Spleen (tissue), 11 donors: ENCODE results near the gene ATOH1. TPM values are rescaled to one million over a fixed set of nuclear protein-coding genes. Genes with fewer than 3 reads are reported as not detected.

Source experiments
- DNase-seq: peaks from one replicate; pipeline ENCODE4 v3.0.0-alpha.2; 2020
- H3K27ac ChIP-seq, 8 donors: fragments of 200-600 bp; sonication (generic) in 7 of 8; 1 replicate in 4 of 8; 2 replicates in 4 of 8; pipeline versions ENCODE4 v1.5.0 to v1.8.0; 2016 to 2021; ENCODE audit warnings: inconsistent platforms in 4 of 8, mild to moderate bottlenecking in 4 of 8, moderate library complexity in 1 of 8
- H3K27me3 ChIP-seq, 7 donors: fragments of 200-600 bp; sonication (generic) in 6 of 7; replicated peaks in 1 of 7; 1 replicate in 4 of 7; 2 replicates in 3 of 7; pipeline versions ENCODE4 v1.5.0 to v1.8.0; 2016 to 2021; ENCODE audit warnings: inconsistent platforms in 3 of 7, mild to moderate bottlenecking in 1 of 7
- H3K36me3 ChIP-seq, 6 donors: fragments of 200-600 bp; sonication (generic) in 5 of 6; 1 replicate in 4 of 6; 2 replicates in 2 of 6; pipeline versions ENCODE4 v1.5.0 to v1.8.0; 2016 to 2021; ENCODE audit warnings: inconsistent platforms in 2 of 6
- H3K4me1 ChIP-seq, 6 donors: fragments of 200-600 bp; sonication (generic) in 5 of 6; 1 replicate in 3 of 6; 2 replicates in 3 of 6; pipeline versions ENCODE4 v1.5.0 to v1.8.0; 2016 to 2021; ENCODE audit warnings: inconsistent platforms in 3 of 6
- H3K4me3 ChIP-seq, 8 donors: fragments of 200-600 bp; sonication (generic) in 7 of 8; 1 replicate in 4 of 8; 2 replicates in 4 of 8; pipeline versions ENCODE4 v1.5.0 to v1.8.0; 2016 to 2021; ENCODE audit warnings: inconsistent platforms in 4 of 8, mild to moderate bottlenecking in 4 of 8, moderate library complexity in 2 of 8
- H3K9me3 ChIP-seq, 8 donors: fragments of 200-600 bp; sonication (generic) in 7 of 8; 1 replicate in 4 of 8; 2 replicates in 4 of 8; pipeline versions ENCODE4 v1.5.0 to v1.8.0; 2016 to 2021; ENCODE audit warnings: inconsistent platforms in 4 of 8
- POLR2A ChIP-seq, 3 donors: fragments of 450-650 bp; IDR thresholded peaks; one replicate each; pipeline ENCODE4 v1.5.1; 2017; ENCODE audit warnings: antibody characterized with exemption in 3 of 3, mild to moderate bottlenecking in 1 of 3
- POLR2AphosphoS5 ChIP-seq, 3 donors: sonication (generic); formaldehyde crosslinking; IDR thresholded peaks; one replicate each; pipeline ENCODE4 v1.5.1; 2017; ENCODE audit warnings: antibody characterized with exemption in 3 of 3
- WGBS, 5 donors: extraction: QIAGEN DNeasy Blood & Tissue Kit in 3 of 5; methylation state at CpG; one replicate each; pipeline versions ENCODE4 v1.1.5 to v1.1.7; 2013 to 2018; 5-methylcytosine and 5-hydroxymethylcytosine counted together
- intact Hi-C: fragments of 100-400 bp; cut with DNase I; formaldehyde crosslinking; loops from one replicate; pipeline ENCODE4 v1.15.0; 2023; ENCODE audit warnings: low total_unique reads
- polyA plus RNA-seq, 3 donors: library from polyadenylated mRNA; stranded (reverse); fragments of 200-250 nt; gene quantifications; one replicate each; pipeline ENCODE4 v1.2.1, GENCODE V29; 2013
- total RNA-seq, 7 donors: library from RNA; depleted of rRNA in 3 of 7; stranded (reverse); fragments of >200 nt in 3 of 7; fragmentation: NEBNext Ultra II Directional in 4 of 7; extraction: Animal tissue kit (Norgen Biotek cat#: 25700) in 4 of 7; gene quantifications; one replicate each; pipeline versions ENCODE4 v1.1.0 to v1.2.1, GENCODE V29; 2016 to 2021
- TF ChIP-seq, protein P1 (sequence below), 11 experiments: fragments of 200-600 bp in 7 of 11; fragments of 450-650 bp in 4 of 11; sonication (generic) in 4 of 11; IDR thresholded peaks in 8 of 11; conservative IDR thresholded peaks in 3 of 11; 1 replicate in 7 of 11; 2 replicates in 4 of 11; pipeline versions ENCODE4 v1.4.0 to v1.8.0; 2016 to 2021; ENCODE audit warnings: antibody characterized with exemption in 11 of 11, inconsistent platforms in 4 of 11, mild to moderate bottlenecking in 1 of 11
- donor health status: healthy with polysubstance abuse.
- donor health status: DM: no; HTN: no; CAD: no; lungs with moderate emphysema.
- donor health status: DM: no; HTN: no; CAD: no.
- donor health status: Bipolar disorder and iron deficiency.
- donor health status: healthy.
- donor health status: DM: no; HTN: no; CAD: no.
- donor health status: DM: yes; HTN: yes; CAD: no.

The ATOH1 gene
- total and polyA plus RNA-seq, 10 donors = not detected

DNA sequence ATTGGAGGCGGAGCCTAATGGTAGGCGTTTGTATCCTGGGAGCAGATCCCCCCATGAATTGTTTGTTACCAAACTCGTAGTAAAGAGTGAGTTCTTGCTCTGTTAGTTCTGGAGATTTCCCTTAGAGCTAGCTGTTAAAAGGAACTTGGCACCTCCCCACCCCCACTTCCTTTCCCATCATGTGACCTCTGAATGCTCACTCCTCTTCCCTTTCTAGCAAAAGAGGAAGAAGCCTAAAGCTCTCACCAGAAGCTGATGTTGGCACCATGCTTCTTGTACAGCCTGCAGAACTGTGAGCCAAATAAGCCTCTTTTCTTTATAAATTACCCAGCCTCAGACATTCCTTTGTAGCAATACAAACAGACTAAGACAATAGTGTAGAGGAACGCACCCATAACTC is 13.8 kb upstream of the ATOH1 start:
- DNase-seq = no peak
- no peak for TF ChIP-seq POLR2AphosphoS5 (IDR thresholded peaks at IDR 0.05)
- TF ChIP-seq POLR2A (IDR thresholded peaks at IDR 0.05) = no peak
- TF ChIP-seq, protein P1, sequence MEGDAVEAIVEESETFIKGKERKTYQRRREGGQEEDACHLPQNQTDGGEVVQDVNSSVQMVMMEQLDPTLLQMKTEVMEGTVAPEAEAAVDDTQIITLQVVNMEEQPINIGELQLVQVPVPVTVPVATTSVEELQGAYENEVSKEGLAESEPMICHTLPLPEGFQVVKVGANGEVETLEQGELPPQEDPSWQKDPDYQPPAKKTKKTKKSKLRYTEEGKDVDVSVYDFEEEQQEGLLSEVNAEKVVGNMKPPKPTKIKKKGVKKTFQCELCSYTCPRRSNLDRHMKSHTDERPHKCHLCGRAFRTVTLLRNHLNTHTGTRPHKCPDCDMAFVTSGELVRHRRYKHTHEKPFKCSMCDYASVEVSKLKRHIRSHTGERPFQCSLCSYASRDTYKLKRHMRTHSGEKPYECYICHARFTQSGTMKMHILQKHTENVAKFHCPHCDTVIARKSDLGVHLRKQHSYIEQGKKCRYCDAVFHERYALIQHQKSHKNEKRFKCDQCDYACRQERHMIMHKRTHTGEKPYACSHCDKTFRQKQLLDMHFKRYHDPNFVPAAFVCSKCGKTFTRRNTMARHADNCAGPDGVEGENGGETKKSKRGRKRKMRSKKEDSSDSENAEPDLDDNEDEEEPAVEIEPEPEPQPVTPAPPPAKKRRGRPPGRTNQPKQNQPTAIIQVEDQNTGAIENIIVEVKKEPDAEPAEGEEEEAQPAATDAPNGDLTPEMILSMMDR (IDR thresholded peaks at IDR 0.05 in 8 of 11, conservative IDR thresholded peaks at IDR 0.05 in 3 of 11) = no peak
- intact Hi-C loops = no loop called here
- WGBS, 5 donors = 40 to 75% (median 63%) methylated on average over 4 of the region's 4 CpGs
- Histone ChIP-seq H3K27me3 (no peaks in the 10 kb centered on the region), H3K9me3 (no peaks in the 10 kb centered on the region), H3K4me3 (no peak overlapping the region), H3K27ac (no peak overlapping the region), H3K36me3 (no peaks in the 10 kb centered on the region), H3K4me1 (peaks cover 0 to 3% (median 0%) of the 10 kb centered on the region in 6 donors)

DNA sequence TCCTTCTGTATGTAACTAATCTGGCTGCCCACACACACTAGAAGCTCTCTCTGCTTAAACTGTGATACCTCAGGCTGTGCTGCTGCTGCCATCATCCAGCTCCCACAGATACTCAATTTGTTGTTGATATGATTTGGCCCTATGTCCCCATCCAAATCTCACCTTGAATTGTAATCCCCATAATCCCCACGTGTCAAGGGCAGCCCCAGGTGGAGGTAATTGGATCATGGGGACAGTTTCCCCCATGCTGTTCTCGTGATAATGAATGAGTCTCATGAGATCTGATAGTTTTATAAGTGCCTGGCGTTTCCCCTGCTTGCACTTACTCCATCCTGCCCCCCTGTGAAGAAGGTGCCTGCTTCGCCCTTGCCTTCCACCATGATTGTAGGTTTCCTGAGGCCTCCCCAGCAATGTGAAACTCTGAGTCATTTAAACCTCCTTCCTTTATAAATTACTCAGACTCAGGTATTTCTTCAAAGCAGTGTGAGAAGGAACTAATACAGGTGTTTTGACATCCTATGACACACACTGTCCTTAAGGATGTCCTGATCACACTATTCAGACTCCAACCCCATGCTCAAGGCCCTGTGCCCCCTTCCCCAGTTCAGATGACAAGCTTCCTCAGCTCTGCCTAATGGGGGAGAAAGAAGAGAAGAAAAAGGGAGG is 2.9 kb upstream of the ATOH1 start:
- no peak overlapping the region for H3K4me3 ChIP-seq
- H3K27ac ChIP-seq = no peak overlapping the region
- TF ChIP-seq POLR2AphosphoS5 (IDR thresholded peaks at IDR 0.05) (no peak), POLR2A (IDR thresholded peaks at IDR 0.05) (no peak)
- TF ChIP-seq, protein P1 (IDR thresholded peaks at IDR 0.05 in 8 of 11, conservative IDR thresholded peaks at IDR 0.05 in 3 of 11) = no peak
- 43 to 50% (median 45%) methylated on average over 4 of the region's 4 CpGs for WGBS, 5 donors
- no peaks in the 10 kb centered on the region for H3K36me3 ChIP-seq
- no peak for DNase-seq
- intact Hi-C loops = no loop called here
- H3K4me1 ChIP-seq = peaks cover 9 to 31% (median 26%) of the 10 kb centered on the region in 6 donors
- no peaks in the 10 kb centered on the region for H3K9me3 ChIP-seq
- peaks cover 5 to 59% (median 46%) of the 10 kb centered on the region in 7 donors for H3K27me3 ChIP-seq

DNA sequence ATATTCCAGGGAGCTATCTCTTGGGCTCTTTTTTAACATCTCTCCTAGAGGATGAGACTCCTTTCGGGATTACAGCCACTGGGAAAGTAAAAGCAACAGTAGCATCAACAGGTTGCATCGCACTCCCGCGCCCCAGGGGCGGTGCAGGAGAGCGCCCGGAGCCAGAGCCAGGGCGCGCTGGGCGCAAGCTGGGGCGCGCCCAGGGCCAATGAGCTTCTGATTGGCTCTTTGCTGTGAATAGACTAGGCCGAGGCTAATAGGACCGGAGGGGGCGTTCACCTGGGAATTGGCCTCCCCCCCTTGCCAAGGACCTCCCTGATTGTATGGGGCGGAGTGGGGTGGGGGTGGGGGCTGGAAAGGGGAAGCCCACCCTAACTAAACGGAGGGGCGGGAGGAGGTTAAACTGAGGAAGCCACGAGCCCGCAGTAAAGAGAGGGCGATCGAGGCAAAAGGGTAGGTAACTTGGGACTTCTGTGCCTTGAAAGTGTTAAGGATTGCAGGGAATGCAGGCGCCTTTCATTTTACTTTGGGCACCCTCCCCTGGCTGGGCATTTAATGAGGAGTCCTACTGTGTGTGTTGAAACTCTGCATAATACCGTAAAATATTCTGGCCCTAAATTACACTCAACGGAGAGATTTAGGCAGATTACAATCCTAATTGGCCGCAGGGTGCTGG is 1.1 kb upstream of the ATOH1 start:
- H3K27me3 ChIP-seq = peaks cover 5 to 76% (median 63%) of the 10 kb centered on the region in 7 donors
- DNase-seq = no peak

More for the DNA sequence above, 1.1 kb upstream of the ATOH1 start:
- Histone ChIP-seq H3K4me3 (peak overlapping the region in 1 of 8 donors; percentile 15), H3K36me3 (no peaks in the 10 kb centered on the region), H3K27ac (no peak overlapping the region), H3K9me3 (no peaks in the 10 kb centered on the region), H3K4me1 (peaks cover 9 to 31% (median 26%) of the 10 kb centered on the region in 6 donors)
- intact Hi-C loops = no loop called here
- 6 to 11% (median 8%) methylated on average over 21 to 26 of the region's 26 CpGs for WGBS, 5 donors
- TF ChIP-seq POLR2AphosphoS5 (IDR thresholded peaks at IDR 0.05) (no peak), POLR2A (IDR thresholded peaks at IDR 0.05) (no peak)
- TF ChIP-seq, protein P1 (IDR thresholded peaks at IDR 0.05 in 8 of 11, conservative IDR thresholded peaks at IDR 0.05 in 3 of 11) = no peak
